Epithelial cell of proximal tubule (primary cell): Measurements from ENCODE around the gene ALCAM. TPM values are rescaled to one million over a fixed set of nuclear protein-coding genes. Genes with fewer than 3 reads are reported as not detected.
A peak's percentile ranks its signal among the peaks of the same experiment; 100 is the strongest.

Source experiments
- DNase-seq: peaks from one replicate; pipeline ENCODE4 v3.0.0-alpha.2; 2011; ENCODE audit warnings: low read depth
- H3K4me3 ChIP-seq: 2 replicates; pipeline ENCODE4 v1.5.1; 2011; ENCODE audit warnings: low read depth, mild to moderate bottlenecking, low read length
- CTCF ChIP-seq: conservative IDR thresholded peaks from 2 replicates; pipeline ENCODE4 v1.5.1; 2012; ENCODE audit warnings: low read depth, mild to moderate bottlenecking, low read length
- total RNA-seq: library from RNA; depleted of rRNA; stranded (reverse); fragments of >200 nt; gene quantifications from 2 replicates; pipeline ENCODE4 v1.2.3, GENCODE V29; 2015

The ALCAM gene
- total RNA-seq, 1 donor from 2014 or later: 121 TPM

GRCh38 chr3:105435277-105435676, 68.6 kb downstream of the ALCAM start:
- no peak for TF ChIP-seq CTCF
- no peak overlapping the region for H3K4me3 ChIP-seq
- no peak for DNase-seq

- TF ChIP-seq CTCF: no peak
- DNase-seq: peak; percentile 19
- H3K4me3 ChIP-seq: no peak overlapping the region
Measured at GRCh38 chr3:105436687-105437086, 70.0 kb downstream of the ALCAM start.

GRCh38 chr3:105440113-105440512, 73.4 kb downstream of the ALCAM start:
- no peak for TF ChIP-seq CTCF
- H3K4me3 ChIP-seq: no peak overlapping the region
- DNase-seq: no peak

- TF ChIP-seq CTCF: no peak
- DNase-seq: no peak
- H3K4me3 ChIP-seq: no peak overlapping the region
Measured at GRCh38 chr3:105444725-105445124, 78.0 kb downstream of the ALCAM start.

GRCh38 chr3:105448338-105448982, 81.8 kb downstream of the ALCAM start:
- no peak for TF ChIP-seq CTCF
- no peak overlapping the region for H3K4me3 ChIP-seq
- DNase-seq: no peak

GRCh38 chr3:105449414-105449813, 82.7 kb downstream of the ALCAM start:
- H3K4me3 ChIP-seq: no peak overlapping the region
- no peak for TF ChIP-seq CTCF
- no peak for DNase-seq

GRCh38 chr3:105456017-105456416, 89.3 kb downstream of the ALCAM start:
- TF ChIP-seq CTCF: no peak
- DNase-seq: no peak
- no peak overlapping the region for H3K4me3 ChIP-seq
